Esophagus squamous epithelium (tissue), 4 donors: Measurements from ENCODE around the gene CH25H.

Experiments
- POLR2A ChIP-seq, 4 donors: fragments of 450-650 bp; IDR thresholded peaks; one replicate each; pipeline ENCODE4 v1.6.1; 2017; ENCODE audit warnings: antibody characterized with exemption in 4 of 4, mild to moderate bottlenecking in 4 of 4, moderate library complexity in 3 of 4
- TF ChIP-seq, protein P1 (sequence below), 6 experiments: fragments of 450-650 bp in 4 of 6; fragments of 200-600 bp in 2 of 6; sonication (generic) in 2 of 6; IDR thresholded peaks; one replicate each; pipeline ENCODE4 v1.5.1; 2016 to 2019; ENCODE audit warnings: antibody characterized with exemption in 6 of 6, mild to moderate bottlenecking in 4 of 6, moderate library complexity in 4 of 6

DNA sequence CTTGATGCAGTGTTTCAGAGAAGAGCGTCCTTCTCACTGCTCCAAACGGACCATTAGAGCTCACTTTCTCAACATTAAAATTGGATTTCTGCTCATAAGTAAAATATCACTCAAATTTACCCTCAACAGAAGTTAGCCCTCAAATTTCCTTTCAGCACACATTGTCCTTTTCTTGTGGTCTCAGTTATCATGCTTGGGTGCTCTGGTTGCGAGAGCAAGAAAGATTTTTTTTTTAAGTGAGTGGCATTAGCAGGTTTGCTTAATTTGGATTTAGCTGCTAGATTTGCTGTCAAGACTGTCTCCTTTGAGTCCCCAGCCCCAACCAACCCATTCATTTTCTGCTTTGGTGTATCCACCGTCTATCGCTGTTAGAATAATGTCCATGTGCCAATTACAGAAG lies 2.6 kb upstream of the CH25H start:
- TF ChIP-seq, protein P1, sequence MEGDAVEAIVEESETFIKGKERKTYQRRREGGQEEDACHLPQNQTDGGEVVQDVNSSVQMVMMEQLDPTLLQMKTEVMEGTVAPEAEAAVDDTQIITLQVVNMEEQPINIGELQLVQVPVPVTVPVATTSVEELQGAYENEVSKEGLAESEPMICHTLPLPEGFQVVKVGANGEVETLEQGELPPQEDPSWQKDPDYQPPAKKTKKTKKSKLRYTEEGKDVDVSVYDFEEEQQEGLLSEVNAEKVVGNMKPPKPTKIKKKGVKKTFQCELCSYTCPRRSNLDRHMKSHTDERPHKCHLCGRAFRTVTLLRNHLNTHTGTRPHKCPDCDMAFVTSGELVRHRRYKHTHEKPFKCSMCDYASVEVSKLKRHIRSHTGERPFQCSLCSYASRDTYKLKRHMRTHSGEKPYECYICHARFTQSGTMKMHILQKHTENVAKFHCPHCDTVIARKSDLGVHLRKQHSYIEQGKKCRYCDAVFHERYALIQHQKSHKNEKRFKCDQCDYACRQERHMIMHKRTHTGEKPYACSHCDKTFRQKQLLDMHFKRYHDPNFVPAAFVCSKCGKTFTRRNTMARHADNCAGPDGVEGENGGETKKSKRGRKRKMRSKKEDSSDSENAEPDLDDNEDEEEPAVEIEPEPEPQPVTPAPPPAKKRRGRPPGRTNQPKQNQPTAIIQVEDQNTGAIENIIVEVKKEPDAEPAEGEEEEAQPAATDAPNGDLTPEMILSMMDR (IDR thresholded peaks at IDR 0.05): no peak
- TF ChIP-seq POLR2A (IDR thresholded peaks at IDR 0.05): no peak
